ENCODE measurements around the gene MAGI2. TPM values are rescaled to one million over a fixed set of nuclear protein-coding genes. Genes with fewer than 3 reads are reported as not detected.

The MAGI2 gene
- total and polyA plus RNA-seq, 2 donors (not counting 3 experiments of a cell fraction or from before 2014, with no cell fraction given) = 0.28 to 6.0 TPM

DNA sequence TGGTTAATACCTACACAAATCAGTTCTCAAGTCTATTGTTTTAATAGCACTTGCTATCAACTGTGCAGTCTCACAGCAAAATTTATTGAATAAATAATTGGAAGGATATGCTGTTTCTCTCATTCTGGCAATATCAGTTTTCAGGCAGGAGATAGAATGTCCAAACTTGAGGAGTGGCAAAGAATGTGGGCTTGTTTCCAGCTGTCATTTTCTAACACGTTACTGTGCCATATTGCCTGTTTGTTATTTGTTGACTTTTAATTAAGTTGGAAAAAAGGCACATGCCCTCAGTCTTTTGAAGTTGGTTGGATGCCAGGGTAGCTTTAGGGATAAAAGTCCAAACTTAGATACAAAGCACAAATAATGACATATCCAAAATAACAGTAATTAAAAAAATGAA, 52.2 kb downstream of the MAGI2 start:
- Histone ChIP-seq H3K9me1 (replicated peaks; ENCODE audit: control insufficient read depth, extremely low read depth, insufficient read depth, low read length) (no peaks in the 10 kb centered on the region), H3K27me3 (ENCODE audit: control insufficient read depth in 2 of 2, insufficient read depth in 2 of 2, low read length in 2 of 2) (no peaks in the 10 kb centered on the region), H3K4me3 (replicated peaks in 1 of 3; ENCODE audit: insufficient read depth in 1 of 3, low read depth in 1 of 3, low read length in 3 of 3) (no peak overlapping the region), H3K27ac (ENCODE audit: insufficient read depth, low read depth, low read length) (no peak overlapping the region), H3K4me1 (ENCODE audit: control insufficient read depth, extremely low read depth, insufficient read depth, low read length) (peaks cover 9% of the 10 kb centered on the region), H3K9me3 (replicated peaks; ENCODE audit: control insufficient read depth, insufficient read depth, low read length) (no peaks in the 10 kb centered on the region), H3K4me2 (ENCODE audit: insufficient read depth, low read length) (no peak overlapping the region), H4K20me1 (replicated peaks; ENCODE audit: control insufficient read depth, extremely low read depth, insufficient read depth, low read length) (no peaks in the 10 kb centered on the region), H3K79me2 (ENCODE audit: control insufficient read depth, insufficient read depth, low read length) (no peaks in the 10 kb centered on the region), H2AFZ (ENCODE audit: low read depth, low read length) (no peak overlapping the region), H3K9ac (replicated peaks; ENCODE audit: extremely low read depth, insufficient read depth, low read length) (no peak overlapping the region), H3K36me3 (ENCODE audit: control insufficient read depth in 2 of 2, extremely low read depth in 1 of 2, insufficient read depth in 2 of 2, low read length in 2 of 2) (no peaks in the 10 kb centered on the region)
- intact Hi-C loops (cut with micrococcal nuclease) (no loop called here), dilution Hi-C loops (cut with MboI; ENCODE audit: extremely low pct_ligation_motif_present, low sequenced_read_pairs) (no loop called here)
- FAIRE-seq (no peak), DNase-seq (ENCODE audit: low read depth, low spot score) (no peak)
- POLR2A ChIA-PET = no interaction called here
- no peak for TF ChIP-seq POLR2AphosphoS5 (IDR thresholded peaks at IDR 0.05; ENCODE audit: insufficient read depth, low read depth, low read length)
- no peak for TF ChIP-seq EZH2 (IDR thresholded peaks at IDR 0.05; ENCODE audit: borderline replicate concordance, low read depth, low read length, severe bottlenecking)
- TF ChIP-seq POLR2A (IDR thresholded peaks at IDR 0.05; ENCODE audit: low read depth, low read length) = no peak
- no peak for TF ChIP-seq FOS (IDR thresholded peaks at IDR 0.05; ENCODE audit: borderline replicate concordance, insufficient read depth, low read length)
- no peak for TF ChIP-seq JUN (IDR thresholded peaks at IDR 0.05; ENCODE audit: borderline replicate concordance, insufficient read depth, insufficient read length, low read depth)
- TF ChIP-seq GATA2 (IDR thresholded peaks at IDR 0.05; ENCODE audit: insufficient read depth, insufficient read length, low read depth, low read length) = no peak
- TF ChIP-seq, protein P1, sequence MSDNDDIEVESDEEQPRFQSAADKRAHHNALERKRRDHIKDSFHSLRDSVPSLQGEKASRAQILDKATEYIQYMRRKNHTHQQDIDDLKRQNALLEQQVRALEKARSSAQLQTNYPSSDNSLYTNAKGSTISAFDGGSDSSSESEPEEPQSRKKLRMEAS (IDR thresholded peaks at IDR 0.05; ENCODE audit: insufficient read depth, insufficient read length) = no peak
- TF ChIP-seq MYC (IDR thresholded peaks at IDR 0.05; ENCODE audit: low read depth, low read length) = no peak
- no TSS peak for BruUV-seq (replicated peaks)
- CTCF ChIA-PET = no interaction called here

DNA sequence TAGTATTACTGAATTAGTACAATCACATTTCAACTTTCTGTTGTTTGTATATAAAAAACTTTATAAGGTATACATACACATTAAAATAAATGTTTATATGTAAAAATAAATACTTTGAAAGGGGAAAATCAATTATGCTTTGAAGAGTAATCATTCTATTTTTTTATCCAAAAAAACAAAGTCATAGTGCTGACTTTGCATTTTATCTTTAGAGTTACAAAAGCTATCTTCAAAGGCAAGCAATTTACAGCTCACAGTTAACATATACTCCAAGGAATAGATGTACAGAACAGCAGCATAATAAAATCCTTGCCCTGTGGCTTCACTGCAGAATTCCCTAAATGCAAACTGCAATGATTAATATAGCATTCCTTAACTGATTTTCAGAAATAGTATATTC, 53.2 kb downstream of the MAGI2 start:
- Histone ChIP-seq H3K36me3 (ENCODE audit: control insufficient read depth in 2 of 2, extremely low read depth in 1 of 2, insufficient read depth in 2 of 2, low read length in 2 of 2) (no peaks in the 10 kb centered on the region), H3K4me2 (ENCODE audit: insufficient read depth, low read length) (no peak overlapping the region), H3K4me1 (ENCODE audit: control insufficient read depth, extremely low read depth, insufficient read depth, low read length) (peaks cover 8% of the 10 kb centered on the region), H3K27ac (ENCODE audit: insufficient read depth, low read depth, low read length) (no peak overlapping the region), H4K20me1 (replicated peaks; ENCODE audit: control insufficient read depth, extremely low read depth, insufficient read depth, low read length) (no peaks in the 10 kb centered on the region), H3K79me2 (ENCODE audit: control insufficient read depth, insufficient read depth, low read length) (no peaks in the 10 kb centered on the region), H3K9ac (replicated peaks; ENCODE audit: extremely low read depth, insufficient read depth, low read length) (no peak overlapping the region), H3K9me1 (replicated peaks; ENCODE audit: control insufficient read depth, extremely low read depth, insufficient read depth, low read length) (no peaks in the 10 kb centered on the region), H3K4me3 (replicated peaks in 1 of 3; ENCODE audit: insufficient read depth in 1 of 3, low read depth in 1 of 3, low read length in 3 of 3) (no peak overlapping the region), H3K27me3 (ENCODE audit: control insufficient read depth in 2 of 2, insufficient read depth in 2 of 2, low read length in 2 of 2) (no peaks in the 10 kb centered on the region), H2AFZ (ENCODE audit: low read depth, low read length) (no peak overlapping the region), H3K9me3 (replicated peaks; ENCODE audit: control insufficient read depth, insufficient read depth, low read length) (no peaks in the 10 kb centered on the region)
- dilution Hi-C loops (cut with MboI; ENCODE audit: extremely low pct_ligation_motif_present, low sequenced_read_pairs) (no loop called here), intact Hi-C loops (cut with micrococcal nuclease) (no loop called here)
- DNase-seq (ENCODE audit: low read depth, low spot score) = no peak
- ChIA-PET CTCF (no interaction called here), POLR2A (no interaction called here)
- TF ChIP-seq POLR2AphosphoS5 (IDR thresholded peaks at IDR 0.05; ENCODE audit: insufficient read depth, low read depth, low read length) = no peak
- no peak for TF ChIP-seq FOS (IDR thresholded peaks at IDR 0.05; ENCODE audit: borderline replicate concordance, insufficient read depth, low read length)
- no peak for TF ChIP-seq POLR2A (IDR thresholded peaks at IDR 0.05; ENCODE audit: low read depth, low read length)
- TF ChIP-seq JUN (IDR thresholded peaks at IDR 0.05; ENCODE audit: borderline replicate concordance, insufficient read depth, insufficient read length, low read depth) = no peak
- TF ChIP-seq, protein P1 (IDR thresholded peaks at IDR 0.05; ENCODE audit: insufficient read depth, insufficient read length) = no peak
- TF ChIP-seq, protein P2, sequence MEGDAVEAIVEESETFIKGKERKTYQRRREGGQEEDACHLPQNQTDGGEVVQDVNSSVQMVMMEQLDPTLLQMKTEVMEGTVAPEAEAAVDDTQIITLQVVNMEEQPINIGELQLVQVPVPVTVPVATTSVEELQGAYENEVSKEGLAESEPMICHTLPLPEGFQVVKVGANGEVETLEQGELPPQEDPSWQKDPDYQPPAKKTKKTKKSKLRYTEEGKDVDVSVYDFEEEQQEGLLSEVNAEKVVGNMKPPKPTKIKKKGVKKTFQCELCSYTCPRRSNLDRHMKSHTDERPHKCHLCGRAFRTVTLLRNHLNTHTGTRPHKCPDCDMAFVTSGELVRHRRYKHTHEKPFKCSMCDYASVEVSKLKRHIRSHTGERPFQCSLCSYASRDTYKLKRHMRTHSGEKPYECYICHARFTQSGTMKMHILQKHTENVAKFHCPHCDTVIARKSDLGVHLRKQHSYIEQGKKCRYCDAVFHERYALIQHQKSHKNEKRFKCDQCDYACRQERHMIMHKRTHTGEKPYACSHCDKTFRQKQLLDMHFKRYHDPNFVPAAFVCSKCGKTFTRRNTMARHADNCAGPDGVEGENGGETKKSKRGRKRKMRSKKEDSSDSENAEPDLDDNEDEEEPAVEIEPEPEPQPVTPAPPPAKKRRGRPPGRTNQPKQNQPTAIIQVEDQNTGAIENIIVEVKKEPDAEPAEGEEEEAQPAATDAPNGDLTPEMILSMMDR (IDR thresholded peaks at IDR 0.05; ENCODE audit: extremely low read depth in 1 of 2, insufficient read depth in 1 of 2, low read depth in 1 of 2, low read length in 2 of 2) = no peak
- no TSS peak for BruUV-seq (replicated peaks)
- FAIRE-seq = no peak
